Right renal cortex interstitium (tissue), 3 donors: ENCODE data around the gene HPS5. TPM values are rescaled to one million over a fixed set of nuclear protein-coding genes. Genes with fewer than 3 reads are reported as not detected.
"Not testable (repeated sequence)": the region's sequence is repeated elsewhere in the genome, so short reads cannot be mapped to it uniquely, and the experiment has no call there.

Source experiments
- DNase-seq, 3 donors: peaks; one replicate each; pipeline ENCODE4 v3.0.0-alpha.2; 2013; ENCODE audit warnings: low read depth in 3 of 3, low spot score in 2 of 3
- polyA plus RNA-seq, 3 donors: library from polyadenylated mRNA; unstranded; fragments of 120-200 nt; gene quantifications; one replicate each; pipeline ENCODE4 v1.2.1, GENCODE V29; 2013; ENCODE audit not compliant: insufficient read length in 3 of 3

Gene HPS5, protein sequence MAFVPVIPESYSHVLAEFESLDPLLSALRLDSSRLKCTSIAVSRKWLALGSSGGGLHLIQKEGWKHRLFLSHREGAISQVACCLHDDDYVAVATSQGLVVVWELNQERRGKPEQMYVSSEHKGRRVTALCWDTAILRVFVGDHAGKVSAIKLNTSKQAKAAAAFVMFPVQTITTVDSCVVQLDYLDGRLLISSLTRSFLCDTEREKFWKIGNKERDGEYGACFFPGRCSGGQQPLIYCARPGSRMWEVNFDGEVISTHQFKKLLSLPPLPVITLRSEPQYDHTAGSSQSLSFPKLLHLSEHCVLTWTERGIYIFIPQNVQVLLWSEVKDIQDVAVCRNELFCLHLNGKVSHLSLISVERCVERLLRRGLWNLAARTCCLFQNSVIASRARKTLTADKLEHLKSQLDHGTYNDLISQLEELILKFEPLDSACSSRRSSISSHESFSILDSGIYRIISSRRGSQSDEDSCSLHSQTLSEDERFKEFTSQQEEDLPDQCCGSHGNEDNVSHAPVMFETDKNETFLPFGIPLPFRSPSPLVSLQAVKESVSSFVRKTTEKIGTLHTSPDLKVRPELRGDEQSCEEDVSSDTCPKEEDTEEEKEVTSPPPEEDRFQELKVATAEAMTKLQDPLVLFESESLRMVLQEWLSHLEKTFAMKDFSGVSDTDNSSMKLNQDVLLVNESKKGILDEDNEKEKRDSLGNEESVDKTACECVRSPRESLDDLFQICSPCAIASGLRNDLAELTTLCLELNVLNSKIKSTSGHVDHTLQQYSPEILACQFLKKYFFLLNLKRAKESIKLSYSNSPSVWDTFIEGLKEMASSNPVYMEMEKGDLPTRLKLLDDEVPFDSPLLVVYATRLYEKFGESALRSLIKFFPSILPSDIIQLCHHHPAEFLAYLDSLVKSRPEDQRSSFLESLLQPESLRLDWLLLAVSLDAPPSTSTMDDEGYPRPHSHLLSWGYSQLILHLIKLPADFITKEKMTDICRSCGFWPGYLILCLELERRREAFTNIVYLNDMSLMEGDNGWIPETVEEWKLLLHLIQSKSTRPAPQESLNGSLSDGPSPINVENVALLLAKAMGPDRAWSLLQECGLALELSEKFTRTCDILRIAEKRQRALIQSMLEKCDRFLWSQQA
- 10 to 100 TPM; 22.9 to 23.2 (median 23.1) TPM for polyA plus RNA-seq

DNA sequence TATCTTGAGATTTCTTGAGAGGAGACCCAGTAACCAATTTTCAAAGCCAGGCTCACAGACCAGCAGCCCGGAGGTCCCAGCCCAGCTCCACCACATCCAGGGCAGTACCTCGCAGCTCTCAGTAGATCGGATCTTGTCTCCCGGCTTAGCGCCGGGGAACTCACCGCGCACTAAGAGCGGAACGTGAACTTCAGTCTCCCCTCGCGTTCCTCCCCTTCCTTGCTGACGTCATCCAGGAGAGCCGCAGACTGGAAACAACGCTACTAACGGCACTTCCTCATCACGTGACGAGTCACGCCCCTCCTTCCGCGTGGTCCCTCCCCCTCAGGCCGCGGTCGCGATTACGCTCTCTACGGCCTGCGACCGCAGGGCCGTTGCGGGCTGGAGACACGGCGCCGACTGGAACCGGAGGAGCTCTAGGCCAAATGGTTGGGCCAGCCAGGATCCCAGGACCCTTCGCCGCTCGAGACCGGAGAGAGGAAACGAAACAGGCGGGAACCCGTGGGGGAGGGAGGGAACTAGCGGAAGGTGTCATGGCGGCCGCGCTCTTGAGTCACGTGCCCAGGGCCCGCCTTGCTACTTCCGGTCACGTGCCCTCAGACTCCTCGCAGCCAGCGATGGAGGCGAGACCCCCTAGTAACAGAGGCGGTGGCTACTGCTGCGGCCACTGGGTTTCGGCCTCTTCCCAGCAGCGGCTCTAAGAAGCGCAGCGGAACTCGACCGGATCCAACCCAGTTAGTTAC is at the start of gene HPS5, which contains the start of gene GTF2H1:
HPS5 (minus strand) TSS at position 172 of the 743 bp plus-strand sequence. CDS start 4,282 bp downstream, outside the sequence.
GTF2H1 (plus strand) TSS at position 599 of the 743 bp plus-strand sequence. CDS start 10,508 bp downstream, outside the sequence.
- DNase-seq, result peak; percentile 95 to 97 (median 97)

DNA sequence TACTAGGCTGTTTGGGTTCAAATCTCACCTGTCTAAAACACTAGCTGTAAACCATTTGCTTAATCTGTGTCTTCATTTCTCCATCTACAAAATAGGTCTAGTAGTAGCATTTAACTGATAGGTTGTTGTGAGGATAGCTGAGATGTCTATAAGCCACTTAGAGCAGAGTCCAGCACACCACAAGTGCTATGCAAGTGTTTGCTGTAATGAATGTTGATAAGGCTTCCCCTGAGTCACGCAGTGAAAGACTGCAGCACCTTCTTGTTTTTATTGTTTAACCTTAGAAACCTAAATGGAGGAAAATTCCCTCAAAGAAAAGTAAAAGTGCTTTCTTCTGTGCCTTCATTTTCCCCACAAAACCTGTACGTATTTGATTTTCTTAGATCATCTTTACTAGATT is 49.3 kb upstream of the HPS5 start:
- no peak for DNase-seq

DNA sequence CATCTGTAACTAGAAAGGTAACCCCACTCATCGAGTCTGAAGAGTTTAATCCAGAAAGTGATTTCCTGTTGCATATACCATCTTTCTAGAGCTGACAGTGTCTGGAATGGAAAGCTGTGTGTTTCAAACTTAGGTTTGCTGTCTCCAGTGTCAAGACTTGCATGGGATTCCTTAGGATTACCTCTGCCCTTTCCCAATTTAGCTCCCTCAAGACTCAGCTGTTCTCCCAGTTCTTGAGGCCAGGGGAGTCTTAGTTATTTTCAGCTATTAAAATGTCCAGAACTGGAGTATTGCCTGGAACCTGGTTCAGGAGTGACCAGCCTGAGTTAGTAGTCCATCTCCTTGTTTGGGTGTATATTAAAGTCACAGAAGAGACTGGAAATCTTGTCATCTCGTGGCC is 47.5 kb upstream of the HPS5 start:
- DNase-seq, result no peak

DNA sequence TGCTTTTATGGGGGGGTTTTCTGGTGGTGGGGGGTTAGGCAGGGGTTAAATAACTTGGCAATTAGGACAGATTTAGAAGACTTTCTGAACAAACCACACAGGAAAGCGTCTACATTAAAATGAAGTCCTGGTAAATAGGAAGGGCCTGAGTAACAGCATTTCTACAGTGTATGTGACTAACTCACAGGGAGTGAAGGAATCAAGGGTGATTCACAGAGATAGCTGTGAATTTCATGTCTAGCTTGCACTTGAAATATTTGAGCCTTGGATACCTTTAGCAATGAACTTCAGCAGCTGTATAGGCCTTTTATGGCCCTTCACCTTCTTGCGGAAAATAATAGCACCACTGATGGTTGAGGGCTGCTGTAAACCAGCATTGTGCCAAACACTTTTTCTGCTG is 46.3 kb upstream of the HPS5 start:
- no peak for DNase-seq

DNA sequence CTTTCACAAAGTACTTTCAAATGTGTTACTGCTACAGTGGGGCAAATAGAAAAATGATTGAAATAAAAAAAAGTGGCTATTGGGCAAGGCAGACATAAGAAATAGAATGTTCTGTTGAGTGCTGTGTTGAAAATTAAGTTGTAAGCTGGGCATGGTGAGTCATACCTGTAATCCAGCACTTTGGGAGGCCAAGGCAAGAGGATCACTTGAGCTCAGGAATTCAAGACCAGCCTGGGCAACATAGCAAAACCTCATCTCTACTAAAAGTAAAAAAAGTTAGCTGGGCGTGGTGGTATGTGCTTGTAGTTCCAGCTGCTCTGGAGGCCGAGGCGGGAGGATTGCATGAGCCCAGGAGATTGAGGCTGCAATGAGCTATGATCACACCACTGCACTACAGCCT is 45.5 kb upstream of the HPS5 start:
- DNase-seq, result no peak

DNA sequence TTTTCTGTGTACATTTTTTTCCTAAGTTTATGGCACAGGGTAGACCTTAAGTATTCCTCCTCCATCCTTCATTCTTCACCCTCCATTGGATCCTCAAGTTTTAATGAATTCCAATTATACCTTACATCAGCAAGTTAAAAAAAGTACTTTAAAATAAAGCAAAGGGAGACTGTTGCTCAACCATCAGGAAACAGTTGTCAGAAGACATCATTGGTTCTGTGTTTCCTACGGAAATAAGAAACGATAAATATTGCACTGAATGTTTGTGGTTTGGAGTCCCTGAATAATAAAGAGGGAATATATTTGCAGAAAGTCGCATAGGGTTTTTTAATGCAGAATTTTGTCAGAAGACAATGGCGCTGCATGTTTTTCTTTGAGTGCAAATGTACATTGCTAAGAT is 44.3 kb upstream of the HPS5 start:
- DNase-seq, result no peak

DNA sequence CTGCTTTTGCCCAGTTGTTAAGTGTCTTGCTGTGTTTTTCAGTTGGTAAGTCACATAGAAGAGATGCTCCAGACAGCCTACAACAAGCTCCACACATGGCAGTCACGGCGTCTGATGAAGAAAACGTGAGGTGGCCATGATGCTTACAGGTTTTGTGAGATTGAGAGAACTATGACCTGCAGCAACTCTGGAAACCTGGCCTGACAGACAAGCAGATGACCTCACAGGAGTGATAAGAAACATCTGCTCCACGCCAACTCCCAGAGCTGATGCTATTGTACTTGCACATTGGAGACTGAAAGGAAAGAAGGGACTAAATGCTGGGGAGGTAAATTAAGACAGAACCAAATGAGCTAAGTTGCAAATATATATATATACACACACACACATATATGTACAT is 43.8 kb upstream of the HPS5 start:
- DNase-seq, result no peak

DNA sequence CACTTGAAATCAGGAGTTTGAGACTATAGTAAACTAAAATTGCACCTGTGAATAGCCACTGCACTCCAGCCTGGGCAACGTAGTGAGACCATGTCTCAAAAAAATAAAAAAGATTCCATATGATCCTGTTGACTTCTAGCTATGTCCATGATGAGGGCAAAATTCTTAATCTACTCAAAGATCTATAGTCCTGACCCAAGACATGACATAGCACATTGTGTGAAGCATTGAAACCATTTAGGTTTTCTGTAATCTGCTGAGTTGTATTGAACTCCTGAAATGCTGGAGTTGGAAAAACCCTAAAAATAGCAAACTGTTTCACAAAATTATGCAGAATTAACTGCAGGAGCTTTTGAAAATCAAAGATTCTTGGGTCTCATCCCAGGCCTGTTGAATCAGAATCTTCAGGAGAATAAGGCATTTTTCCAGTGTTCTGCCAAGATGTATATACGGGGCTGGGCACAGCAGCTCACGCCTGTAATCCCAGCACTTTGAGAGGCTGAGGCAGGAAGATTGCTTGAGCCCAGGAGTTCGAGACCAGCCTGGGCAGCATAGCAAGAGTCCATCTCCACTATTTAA is 42.6 kb upstream of the HPS5 start:
- DNase-seq, result no peak

DNA sequence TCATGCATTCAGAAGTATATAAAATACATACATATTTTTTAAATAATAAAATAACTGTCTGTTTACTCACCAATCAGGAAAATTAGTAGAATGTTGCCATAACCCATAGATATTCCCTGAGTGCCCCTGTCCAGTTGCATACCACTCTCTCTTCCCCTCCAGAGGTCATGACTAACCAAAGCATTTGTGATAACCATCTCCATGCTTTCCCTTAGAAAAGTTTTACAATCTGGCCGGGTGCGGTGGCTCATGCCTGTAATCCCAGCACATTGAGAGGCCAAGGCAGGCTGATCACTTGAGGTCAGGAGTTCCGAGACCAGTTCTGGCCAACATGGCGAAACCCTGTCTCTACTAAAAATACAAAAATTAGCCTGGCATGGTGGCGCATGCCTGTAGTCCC is 39.2 kb upstream of the HPS5 start:
- DNase-seq, result no peak

DNA sequence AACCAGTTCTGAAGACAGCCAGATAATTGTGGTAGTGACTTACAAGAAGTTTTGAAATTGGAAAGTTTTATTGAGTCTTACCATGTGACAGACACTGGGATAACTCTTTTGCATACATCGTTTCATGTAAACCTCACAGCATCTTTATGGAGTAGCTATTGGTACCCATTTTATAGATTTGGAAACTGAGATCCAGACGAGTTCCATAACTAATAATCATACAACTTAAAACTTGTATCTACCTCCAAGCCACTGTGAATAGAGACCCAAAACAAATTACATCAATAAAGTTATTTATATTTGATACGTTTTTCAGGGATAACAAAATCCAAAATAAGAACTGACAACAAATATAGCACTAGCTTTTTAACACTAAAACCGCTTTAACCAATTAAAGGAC is 36.7 kb upstream of the HPS5 start:
- DNase-seq, result no peak

DNA sequence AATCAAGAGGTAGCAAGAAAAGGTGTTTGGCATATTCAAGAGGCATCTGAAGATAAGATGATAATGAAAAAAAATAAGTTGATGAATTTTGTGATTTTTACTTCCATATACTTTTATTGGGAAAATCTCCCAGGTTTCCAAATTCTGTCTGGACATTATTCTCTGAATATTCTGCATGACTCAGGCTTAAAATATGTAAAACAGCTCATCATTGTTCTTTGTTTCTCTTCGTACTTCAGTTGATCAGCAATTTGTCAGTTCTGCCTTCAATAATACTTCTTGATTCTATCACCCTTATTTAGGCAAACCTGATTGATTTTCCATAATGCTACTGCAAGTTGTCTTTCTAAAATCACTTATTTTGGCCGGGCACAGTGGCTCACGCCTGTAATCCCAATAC is 30.6 kb upstream of the HPS5 start:
- DNase-seq, result no peak

DNA sequence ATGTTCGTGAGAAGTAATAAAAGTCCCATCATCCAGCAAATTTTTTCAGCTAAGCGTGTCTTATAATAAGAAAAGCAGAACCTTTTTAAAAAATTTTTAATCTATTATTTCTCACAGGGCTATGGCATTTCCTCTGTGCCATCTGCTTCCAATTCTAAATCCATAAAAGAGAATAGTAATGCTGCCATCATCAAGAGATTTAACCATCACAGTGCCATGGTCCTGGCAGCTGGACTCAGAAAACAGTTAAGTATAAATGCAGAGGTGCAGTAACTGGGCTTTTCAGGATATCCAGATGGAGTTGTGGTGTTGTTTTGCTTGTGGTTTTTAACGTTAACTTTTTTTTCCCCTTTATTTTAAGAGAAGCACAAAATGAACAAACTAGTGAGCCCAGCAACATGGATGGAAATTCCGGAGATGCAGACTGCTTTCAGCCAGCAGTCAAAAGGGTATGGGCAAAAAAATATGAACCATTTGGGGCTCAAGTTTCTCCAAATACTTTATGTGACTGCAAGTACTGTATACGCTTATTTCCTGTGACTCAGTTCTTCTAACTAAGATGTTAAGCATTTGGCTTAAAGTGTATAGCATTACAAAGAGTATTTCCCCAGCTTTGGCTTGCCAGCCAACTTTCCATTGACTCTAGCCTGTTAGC is 25.7 kb upstream of the HPS5 start:
- no peak for DNase-seq

DNA sequence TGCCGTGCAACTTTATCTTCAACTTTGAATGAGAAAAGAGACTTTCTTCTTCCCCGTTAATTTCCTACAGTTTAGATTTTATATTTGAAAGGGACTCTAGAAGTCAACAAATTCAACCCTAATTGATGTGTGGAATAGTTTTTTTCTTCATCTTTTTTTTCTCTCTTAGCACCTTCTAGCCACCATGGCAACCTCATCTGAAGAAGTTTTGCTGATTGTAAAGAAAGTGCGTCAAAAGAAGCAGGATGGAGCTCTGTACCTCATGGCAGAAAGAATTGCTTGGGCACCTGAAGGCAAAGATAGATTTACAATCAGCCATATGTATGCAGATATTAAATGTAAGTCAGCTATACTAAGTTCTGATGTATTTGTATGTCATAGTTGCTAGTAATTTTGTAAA is 11.0 kb upstream of the HPS5 start:
- DNase-seq, result no peak

DNA sequence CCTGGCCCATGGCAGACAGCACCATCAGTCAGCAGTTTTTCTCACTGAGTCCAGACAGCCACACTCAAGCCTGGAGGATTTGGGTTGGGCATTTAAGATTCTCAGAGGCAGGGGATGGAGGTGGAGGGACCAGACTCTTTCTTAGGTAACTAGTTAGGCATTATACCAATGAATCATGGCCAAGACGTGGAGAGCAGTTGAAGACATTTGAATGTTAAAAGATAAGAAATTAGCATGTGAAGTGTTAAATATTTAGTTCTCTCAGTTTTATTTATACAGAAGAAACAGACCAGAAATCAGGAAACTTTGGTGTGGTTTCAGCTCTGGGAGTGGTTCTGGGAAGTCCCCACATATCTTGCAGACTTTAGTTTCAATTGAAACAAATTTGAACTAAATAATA is 10.4 kb upstream of the HPS5 start:
- DNase-seq, result no peak

DNA sequence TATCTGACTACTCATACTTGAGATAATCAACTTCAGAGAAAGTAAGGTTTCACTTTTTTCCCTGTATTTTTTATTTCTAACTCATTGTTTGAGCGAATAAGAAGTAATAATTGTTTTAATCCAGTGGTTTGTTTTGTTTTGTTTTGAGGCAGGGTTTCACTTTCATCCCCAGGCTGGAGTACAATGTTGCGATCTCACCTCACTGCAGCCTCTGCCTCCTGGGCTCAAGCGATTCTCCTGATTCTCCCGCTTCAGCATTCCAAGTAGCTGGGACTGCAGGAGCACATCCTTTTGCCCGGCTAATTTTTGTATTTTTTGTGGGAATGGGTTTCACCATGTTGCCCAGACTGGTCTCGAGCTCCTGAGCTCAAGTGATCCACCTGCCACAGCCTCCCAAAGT is 9.0 kb upstream of the HPS5 start:
- DNase-seq, result no peak

DNA sequence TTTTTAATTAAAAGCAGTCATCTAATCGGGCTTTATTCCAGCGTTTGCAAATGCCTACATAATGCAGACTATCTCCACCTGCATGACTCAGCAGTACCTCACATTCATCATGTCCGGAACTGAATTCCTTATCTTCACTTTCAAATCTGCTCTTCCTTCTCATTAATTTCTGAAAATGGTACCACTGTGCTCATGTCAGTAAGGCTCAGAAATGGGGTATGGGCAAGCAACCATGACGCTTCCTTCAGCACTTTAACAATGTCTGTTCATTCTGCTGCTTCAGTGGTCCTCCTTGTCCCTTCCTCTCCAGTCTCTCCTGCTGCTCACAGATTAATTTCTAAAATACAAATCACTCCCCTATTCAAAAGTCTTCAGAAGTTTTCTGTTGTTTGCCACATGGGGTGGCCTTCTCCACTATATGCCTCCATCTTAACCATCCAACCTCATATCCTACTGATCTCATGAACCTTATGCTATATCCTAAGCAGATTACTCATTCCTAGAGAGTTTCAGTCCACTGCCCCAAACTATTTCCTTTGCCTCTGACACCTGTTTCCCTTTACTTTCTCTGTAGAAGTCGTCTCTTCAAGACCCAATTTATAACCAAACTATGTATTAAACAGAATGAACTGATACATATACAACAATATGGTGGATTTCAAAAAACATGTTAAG is 7.4 kb upstream of the HPS5 start:
- no peak for DNase-seq

DNA sequence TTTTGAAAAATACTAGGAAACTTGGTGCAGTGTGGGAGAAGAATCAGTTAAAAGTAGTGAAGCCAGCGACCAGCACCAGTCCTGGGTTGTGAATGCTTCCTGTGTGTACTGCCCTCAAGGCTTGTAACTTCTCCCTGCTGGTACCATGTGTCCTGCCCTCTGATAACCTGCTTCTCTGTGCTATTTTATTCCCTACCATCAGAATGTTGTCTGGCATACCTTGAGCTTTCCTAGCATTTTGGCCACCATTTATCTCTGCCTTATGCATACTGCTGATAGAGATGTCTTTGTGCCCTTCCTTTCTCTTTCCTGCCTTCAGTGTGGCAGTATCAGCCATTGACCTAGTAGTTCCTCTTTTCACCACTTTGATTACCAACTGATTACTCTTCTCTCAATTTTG is 2.4 kb upstream of the HPS5 start:
- DNase-seq, result no peak

DNA sequence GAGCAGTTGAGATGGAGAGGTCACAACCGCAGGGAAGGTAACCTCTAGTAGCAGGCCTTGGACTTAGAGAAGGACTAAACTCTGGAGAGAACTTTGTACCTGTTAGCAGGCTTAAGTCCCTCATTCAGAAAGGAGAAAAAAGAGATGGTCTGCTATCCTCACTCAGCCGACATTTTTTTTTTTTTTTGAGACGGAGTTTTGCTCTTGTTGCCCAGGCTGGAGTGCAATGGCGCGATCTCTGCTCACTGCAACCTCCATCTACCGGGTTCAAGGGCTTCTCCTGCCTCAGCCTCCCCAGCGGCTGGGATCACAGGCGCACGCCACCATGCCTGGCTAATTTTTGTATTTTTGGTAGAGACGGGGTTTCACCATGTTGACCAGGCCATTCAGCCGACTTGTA is 1.9 kb upstream of the HPS5 start:
- DNase-seq, result not testable (repeated sequence)
